HUDEP-2 (cell line): ENCODE data around the gene ASNSD1.
"Not testable (repeated sequence)": the region's sequence is repeated elsewhere in the genome, so short reads cannot be mapped to it uniquely, and the experiment has no call there.

Experiments used
- DNase-seq, 76 experiments: peaks; one replicate each; lab custom pipeline; 2025; ENCODE audit not compliant: unreplicated experiment in 76 of 76; lab: John Stamatoyannopoulos, UW

The ASNSD1 gene

GRCh38 chr2:189683348-189683747 is 22.1 kb downstream of the ASNSD1 start:
- peak in 21 of 76 experiments; percentile 2 to 48 (median 27) for DNase-seq

- no peak for DNase-seq
Observed at GRCh38 chr2:189684811-189685210, 23.6 kb downstream of the ASNSD1 start.

GRCh38 chr2:189685540-189686229 is 24.4 kb downstream of the ASNSD1 start:
- peak in 63 of 76 experiments; percentile 7 to 69 (median 38) for DNase-seq

- DNase-seq: not testable (repeated sequence)
Observed at GRCh38 chr2:189687796-189688195, 26.5 kb downstream of the ASNSD1 start.

GRCh38 chr2:189696223-189696622 is 35.0 kb downstream of the ASNSD1 start:
- no peak for DNase-seq

- DNase-seq: peak in 24 of 76 experiments; percentile 4 to 53 (median 21)
Observed at GRCh38 chr2:189698020-189698887, 37.0 kb downstream of the ASNSD1 start.

- no peak for DNase-seq
Observed at GRCh38 chr2:189700681-189701080, 39.4 kb downstream of the ASNSD1 start.

GRCh38 chr2:189702071-189702470 is 40.8 kb downstream of the ASNSD1 start:
- peak in 8 of 76 experiments; percentile 2 to 20 (median 12) for DNase-seq

- DNase-seq: no peak
Observed at GRCh38 chr2:189709501-189710221, 48.4 kb downstream of the ASNSD1 start.

- not testable (repeated sequence) for DNase-seq
Observed at GRCh38 chr2:189717593-189717992, 56.3 kb downstream of the ASNSD1 start.

GRCh38 chr2:189719571-189719970 is 58.3 kb downstream of the ASNSD1 start:
- DNase-seq: no peak
